Inferior parietal cortex (tissue), 1 donor: Measurements from ENCODE around the gene TBC1D1.

ENCODE experiments used
- DNase-seq: peaks from one replicate; pipeline ENCODE4 v3.0.0-alpha.2; 2016; ENCODE audit errors: extremely low spot score

Gene TBC1D1

GRCh38 chr4:37990731-37991245 lies 99.9 kb downstream of the TBC1D1 start:
- no peak for DNase-seq

GRCh38 chr4:37991623-37992410 lies 100.9 kb downstream of the TBC1D1 start:
- no peak for DNase-seq

GRCh38 chr4:37993806-37994205 lies 102.9 kb downstream of the TBC1D1 start:
- DNase-seq = no peak

GRCh38 chr4:37994569-37994968 lies 103.7 kb downstream of the TBC1D1 start:
- DNase-seq = no peak

GRCh38 chr4:37995299-37995821 lies 104.5 kb downstream of the TBC1D1 start:
- DNase-seq = no peak

GRCh38 chr4:37995981-37996775 lies 105.3 kb downstream of the TBC1D1 start:
- no peak for DNase-seq

- DNase-seq = no peak
Measured at GRCh38 chr4:37998226-37998625, 107.3 kb downstream of the TBC1D1 start.

GRCh38 chr4:37999000-37999716 lies 108.3 kb downstream of the TBC1D1 start:
- no peak for DNase-seq

- DNase-seq = no peak
Measured at GRCh38 chr4:37999965-38000364, 109.1 kb downstream of the TBC1D1 start.

- no peak for DNase-seq
Measured at GRCh38 chr4:38001927-38002326, 111.0 kb downstream of the TBC1D1 start.

- DNase-seq = no peak
Measured at GRCh38 chr4:38002451-38003071, 111.7 kb downstream of the TBC1D1 start.

- DNase-seq = no peak
Measured at GRCh38 chr4:38003102-38003501, 112.2 kb downstream of the TBC1D1 start.

- no peak for DNase-seq
Measured at GRCh38 chr4:38003628-38004027, 112.7 kb downstream of the TBC1D1 start.

- no peak for DNase-seq
Measured at GRCh38 chr4:38004062-38004461, 113.2 kb downstream of the TBC1D1 start.

GRCh38 chr4:38004887-38005286 lies 114.0 kb downstream of the TBC1D1 start:
- no peak for DNase-seq

GRCh38 chr4:38005637-38006036 lies 114.8 kb downstream of the TBC1D1 start:
- no peak for DNase-seq

GRCh38 chr4:38007645-38008044 lies 116.8 kb downstream of the TBC1D1 start:
- no peak for DNase-seq

GRCh38 chr4:38008571-38009021 lies 117.7 kb downstream of the TBC1D1 start:
- DNase-seq = no peak

GRCh38 chr4:38009421-38009820 lies 118.5 kb downstream of the TBC1D1 start:
- DNase-seq = no peak

GRCh38 chr4:38009949-38010348 lies 119.1 kb downstream of the TBC1D1 start:
- DNase-seq = no peak

- DNase-seq = no peak
Measured at GRCh38 chr4:38011511-38012162, 120.8 kb downstream of the TBC1D1 start.
